Mucosa of rectum (tissue), 2 donors: ENCODE data around the gene PLEKHA6.
"Not testable (repeated sequence)": the region's sequence is repeated elsewhere in the genome, so short reads cannot be mapped to it uniquely, and the experiment has no call there.

Source experiments
- H3K27ac ChIP-seq, 2 donors: one replicate each; pipeline ENCODE4 v1.7.0; 2013; ENCODE audit warnings: inconsistent platforms in 2 of 2, low read depth in 2 of 2, low read length in 2 of 2
- H3K27me3 ChIP-seq, 2 donors: one replicate each; pipeline ENCODE4 v1.7.0; 2013; ENCODE audit warnings: low read length in 2 of 2; ENCODE audit not compliant: control insufficient read depth in 2 of 2, insufficient read depth in 2 of 2
- H3K36me3 ChIP-seq, 2 donors: one replicate each; pipeline ENCODE4 v1.7.0; 2013; ENCODE audit warnings: low read length in 2 of 2; ENCODE audit not compliant: control insufficient read depth in 2 of 2, insufficient read depth in 2 of 2
- H3K4me1 ChIP-seq, 2 donors: one replicate each; pipeline ENCODE4 v1.7.0; 2013; ENCODE audit warnings: low read length in 2 of 2, mild to moderate bottlenecking in 1 of 2; ENCODE audit not compliant: control insufficient read depth in 2 of 2, insufficient read depth in 2 of 2
- H3K4me3 ChIP-seq, 2 donors: one replicate each; pipeline ENCODE4 v1.7.0; 2013; ENCODE audit warnings: low read length in 2 of 2
- H3K9ac ChIP-seq, 2 donors: one replicate each; pipeline ENCODE4 v1.7.0; 2013; ENCODE audit warnings: low read length in 2 of 2, low read depth in 1 of 2, mild to moderate bottlenecking in 1 of 2
- H3K9me3 ChIP-seq, 2 donors: one replicate each; pipeline ENCODE4 v1.7.0; 2013; ENCODE audit warnings: low read length in 2 of 2; ENCODE audit not compliant: control insufficient read depth in 2 of 2
- donor health status: healthy.
- donor health status: Normal muscosa, but diverticular disease.

The PLEKHA6 gene

GRCh38 chr1:204319462-204319861, 40.3 kb downstream of the PLEKHA6 start:
- H3K27ac ChIP-seq, result peak overlapping the region; percentile 65 to 74
- peaks cover 14 to 22% of the 10 kb centered on the region in 2 donors for H3K4me1 ChIP-seq
- peaks cover 2 to 7% of the 10 kb centered on the region in 2 donors for H3K36me3 ChIP-seq
- no peaks in the 10 kb centered on the region for H3K27me3 ChIP-seq
- no peak overlapping the region for H3K4me3 ChIP-seq
- no peak overlapping the region for H3K9ac ChIP-seq
- no peaks in the 10 kb centered on the region for H3K9me3 ChIP-seq

DNA sequence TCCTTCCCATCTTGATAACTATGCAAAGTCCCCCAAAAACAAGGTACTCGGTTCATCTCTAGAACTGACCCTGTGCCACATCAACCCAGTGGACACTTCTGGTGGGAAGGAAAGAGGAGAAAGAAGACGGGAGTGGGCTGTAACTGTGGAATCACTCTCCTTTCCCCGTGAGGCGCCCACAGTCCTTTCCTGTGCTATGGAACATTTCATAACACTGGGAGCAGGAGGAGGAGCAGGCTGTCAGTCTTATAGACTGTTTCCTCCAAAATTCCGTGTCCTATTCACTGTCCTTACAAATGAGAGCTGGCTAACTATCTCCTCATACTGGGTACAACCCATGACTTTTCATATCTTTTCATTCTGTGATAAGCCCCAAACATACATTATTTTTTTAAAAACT, 40.7 kb downstream of the PLEKHA6 start:
- Histone ChIP-seq H3K9me3 (no peaks in the 10 kb centered on the region), H3K27me3 (no peaks in the 10 kb centered on the region), H3K4me1 (peaks cover 14 to 22% of the 10 kb centered on the region in 2 donors), H3K4me3 (no peak overlapping the region), H3K9ac (peak overlapping the region in 1 of 2 donors; percentile 15), H3K27ac (peak overlapping the region; percentile 59 to 65), H3K36me3 (peaks cover 2 to 7% of the 10 kb centered on the region in 2 donors)

DNA sequence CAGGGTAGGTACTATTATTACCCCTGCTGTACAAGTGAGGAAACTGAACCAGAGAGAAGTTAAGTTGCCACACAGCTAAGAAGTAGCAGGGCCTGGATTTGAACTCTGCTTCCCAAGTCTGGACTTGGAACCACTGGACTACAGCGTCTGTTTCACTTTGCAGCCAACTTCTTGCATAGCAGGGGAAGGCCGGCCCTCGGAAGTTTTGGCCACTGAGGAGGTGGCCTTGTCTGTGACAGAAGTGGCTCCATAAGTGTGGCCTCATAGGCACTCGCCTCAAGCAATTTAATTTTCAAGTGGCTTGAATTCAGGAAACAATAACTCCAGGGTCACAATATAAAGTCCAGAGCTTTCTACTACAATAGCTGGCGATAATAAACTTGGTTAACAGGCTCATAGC, 41.4 kb downstream of the PLEKHA6 start:
- Histone ChIP-seq H3K9ac (no peak overlapping the region), H3K4me1 (peaks cover 14 to 22% of the 10 kb centered on the region in 2 donors), H3K27ac (peak overlapping the region; percentile 59 to 65), H3K36me3 (peaks cover 5 to 10% of the 10 kb centered on the region in 2 donors), H3K4me3 (no peak overlapping the region), H3K27me3 (no peaks in the 10 kb centered on the region), H3K9me3 (no peaks in the 10 kb centered on the region)

GRCh38 chr1:204317170-204317569, 42.6 kb downstream of the PLEKHA6 start:
- Histone ChIP-seq H3K4me3 (no peak overlapping the region), H3K9ac (no peak overlapping the region), H3K9me3 (no peaks in the 10 kb centered on the region), H3K27ac (no peak overlapping the region), H3K4me1 (peaks cover 14 to 22% of the 10 kb centered on the region in 2 donors), H3K36me3 (peaks cover 5 to 11% of the 10 kb centered on the region in 2 donors), H3K27me3 (peaks cover 0 to 1% of the 10 kb centered on the region in 2 donors)

DNA sequence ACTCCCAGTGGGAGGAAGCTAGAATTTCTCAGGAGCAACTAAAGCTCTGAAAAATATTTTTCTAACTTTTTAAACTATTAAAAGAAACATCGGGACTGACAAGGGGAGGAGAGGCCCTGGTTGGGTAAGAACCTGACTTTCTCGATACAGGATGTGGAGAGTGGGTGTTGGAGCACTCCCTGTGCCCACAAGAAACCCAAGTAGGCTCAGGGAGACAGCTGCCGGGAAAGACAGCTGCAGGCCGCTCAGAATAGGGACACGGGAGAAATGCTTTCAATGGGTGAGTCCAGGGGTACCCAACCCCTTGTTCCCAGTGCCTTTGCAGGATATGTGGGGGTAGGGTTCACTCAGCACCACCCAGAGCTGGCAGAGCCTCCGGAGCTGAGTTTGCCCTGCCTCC, 43.6 kb downstream of the PLEKHA6 start:
- Histone ChIP-seq H3K4me3 (no peak overlapping the region), H3K9me3 (no peaks in the 10 kb centered on the region), H3K27ac (no peak overlapping the region), H3K9ac (no peak overlapping the region), H3K27me3 (peaks cover 0 to 1% of the 10 kb centered on the region in 2 donors), H3K36me3 (peaks cover 5 to 11% of the 10 kb centered on the region in 2 donors), H3K4me1 (peaks cover 14 to 22% of the 10 kb centered on the region in 2 donors)

- peaks cover 9 to 16% of the 10 kb centered on the region in 2 donors for H3K4me1 ChIP-seq
- peaks cover 0 to 1% of the 10 kb centered on the region in 2 donors for H3K27me3 ChIP-seq
- H3K36me3 ChIP-seq, result peaks cover 8 to 11% of the 10 kb centered on the region in 2 donors
- H3K4me3 ChIP-seq, result no peak overlapping the region
- no peak overlapping the region for H3K27ac ChIP-seq
- no peak overlapping the region for H3K9ac ChIP-seq
- no peaks in the 10 kb centered on the region for H3K9me3 ChIP-seq
These were observed 44.7 kb downstream of the PLEKHA6 start for GRCh38 chr1:204314893-204315658.

- Histone ChIP-seq H3K4me1 (peaks cover 5 to 9% of the 10 kb centered on the region in 2 donors), H3K9me3 (no peaks in the 10 kb centered on the region), H3K4me3 (no peak overlapping the region), H3K9ac (no peak overlapping the region), H3K36me3 (peaks cover 8 to 11% of the 10 kb centered on the region in 2 donors), H3K27me3 (peaks cover 0 to 1% of the 10 kb centered on the region in 2 donors), H3K27ac (no peak overlapping the region)
These were observed 45.4 kb downstream of the PLEKHA6 start for GRCh38 chr1:204314171-204314892.

- peaks cover 0 to 1% of the 10 kb centered on the region in 2 donors for H3K27me3 ChIP-seq
- H3K27ac ChIP-seq, result no peak overlapping the region
- H3K9me3 ChIP-seq, result no peaks in the 10 kb centered on the region
- H3K4me3 ChIP-seq, result no peak overlapping the region
- H3K36me3 ChIP-seq, result peaks cover 6 to 11% of the 10 kb centered on the region in 2 donors
- H3K9ac ChIP-seq, result no peak overlapping the region
- peaks cover 3 to 5% of the 10 kb centered on the region in 2 donors for H3K4me1 ChIP-seq
These were observed 46.1 kb downstream of the PLEKHA6 start for GRCh38 chr1:204313675-204314074.

- H3K27ac ChIP-seq, H3K4me3 ChIP-seq, H3K9me3 ChIP-seq, H3K9ac ChIP-seq, H3K27me3 ChIP-seq: not testable (repeated sequence)
- Histone ChIP-seq H3K36me3 (peaks cover 4 to 12% of the 10 kb centered on the region in 2 donors), H3K4me1 (peaks cover 0 to 10% of the 10 kb centered on the region in 2 donors)
These were observed 48.8 kb downstream of the PLEKHA6 start for GRCh38 chr1:204310970-204311369.

- H3K4me3 ChIP-seq, result no peak overlapping the region
These were observed 51.6 kb downstream of the PLEKHA6 start for GRCh38 chr1:204308023-204308628.

More at GRCh38 chr1:204308023-204308628, 51.6 kb downstream of the PLEKHA6 start:
- Histone ChIP-seq H3K9me3 (no peaks in the 10 kb centered on the region), H3K27ac (no peak overlapping the region), H3K27me3 (peaks cover 0 to under 1% of the 10 kb centered on the region in 2 donors), H3K9ac (peak overlapping the region in 1 of 2 donors; percentile 1), H3K36me3 (peaks cover 0 to 9% of the 10 kb centered on the region in 2 donors), H3K4me1 (peaks cover 0 to 5% of the 10 kb centered on the region in 2 donors)
